Common myeloid progenitor, CD34-positive (primary cell): ENCODE data around the gene P2RY13.
A peak's percentile ranks its signal among the peaks of the same experiment; 100 is the strongest.

Source experiments
- CTCF ChIA-PET: fragments of 350-600 bp; sonication (Branson Sonifier 250); formaldehyde crosslinking; loops from one replicate; lab custom pipeline; 2021; ENCODE audit warnings: antibody characterized with exemption; lab: Charles Lee
- POLR2A ChIA-PET: fragments of 350-600 bp; sonication (Branson Sonifier 250); formaldehyde crosslinking; loops from one replicate; lab custom pipeline; 2021; ENCODE audit warnings: antibody characterized with exemption; lab: Charles Lee
- DNase-seq, 3 donors: peaks; one replicate each; pipeline versions ENCODE4 v3.0.0 to v3.0.0-alpha.2; 2013
- H3K27ac ChIP-seq, 2 experiments: 1 replicate in 1 of 2; 2 replicates in 1 of 2; pipeline ENCODE4 v1.7.0; 2013; ENCODE audit warnings: inconsistent platforms in 2 of 2, low read length in 2 of 2, mild to moderate bottlenecking in 2 of 2, low read depth in 1 of 2, moderate library complexity in 1 of 2; ENCODE audit not compliant: severe bottlenecking in 2 of 2, insufficient read depth in 1 of 2, poor library complexity in 1 of 2
- H3K27me3 ChIP-seq, 5 experiments: replicated peaks in 2 of 5; 1 replicate in 3 of 5; 2 replicates in 2 of 5; pipeline versions ENCODE4 v1.6.1 to v1.7.0; 2013; ENCODE audit warnings: low read length in 4 of 5, mild to moderate bottlenecking in 2 of 5, moderate library complexity in 2 of 5, inconsistent platforms in 1 of 5; ENCODE audit not compliant: insufficient read depth in 5 of 5, control insufficient read depth in 4 of 5
- H3K36me3 ChIP-seq, 4 experiments: 1 replicate in 2 of 4; 2 replicates in 2 of 4; pipeline versions ENCODE4 v1.6.1 to v1.7.0; 2013; ENCODE audit warnings: low read length in 3 of 4, control low read depth in 1 of 4, mild to moderate bottlenecking in 1 of 4; ENCODE audit not compliant: control insufficient read depth in 4 of 4, insufficient read depth in 4 of 4
- H3K4me1 ChIP-seq, 4 experiments: 1 replicate in 3 of 4; 2 replicates in 1 of 4; pipeline versions ENCODE4 v1.6.1 to v1.7.1; 2013; ENCODE audit warnings: low read length in 3 of 4, mild to moderate bottlenecking in 3 of 4, control low read depth in 1 of 4, inconsistent platforms in 1 of 4, moderate library complexity in 1 of 4; ENCODE audit not compliant: control insufficient read depth in 4 of 4, insufficient read depth in 4 of 4; ENCODE audit errors: control extremely low read depth in 1 of 4
- H3K4me3 ChIP-seq, 7 experiments: 1 replicate in 4 of 7; 2 replicates in 3 of 7; pipeline versions ENCODE4 v1.5.1 to v1.7.0; 2013; ENCODE audit warnings: mild to moderate bottlenecking in 7 of 7, low read length in 6 of 7, moderate library complexity in 6 of 7, inconsistent platforms in 2 of 7, low read depth in 2 of 7, control low read depth in 1 of 7; ENCODE audit not compliant: insufficient read depth in 4 of 7, control insufficient read depth in 1 of 7; ENCODE audit errors: extremely low read depth in 1 of 7
- H3K9me3 ChIP-seq, 5 experiments: 1 replicate in 4 of 5; 2 replicates in 1 of 5; pipeline versions ENCODE4 v1.6.1 to v1.7.1; 2013; ENCODE audit warnings: low read length in 4 of 5, mild to moderate bottlenecking in 2 of 5, inconsistent platforms in 1 of 5, low read depth in 1 of 5, moderate library complexity in 1 of 5; ENCODE audit not compliant: control insufficient read depth in 4 of 5, insufficient read depth in 2 of 5; ENCODE audit errors: control extremely low read depth in 1 of 5
- WGBS: methylation state at CpG from one replicate; pipeline ENCODE4 v1.1.5; 2013; ENCODE audit not compliant: insufficient coverage; 5-methylcytosine and 5-hydroxymethylcytosine counted together

P2RY13 gene

DNA sequence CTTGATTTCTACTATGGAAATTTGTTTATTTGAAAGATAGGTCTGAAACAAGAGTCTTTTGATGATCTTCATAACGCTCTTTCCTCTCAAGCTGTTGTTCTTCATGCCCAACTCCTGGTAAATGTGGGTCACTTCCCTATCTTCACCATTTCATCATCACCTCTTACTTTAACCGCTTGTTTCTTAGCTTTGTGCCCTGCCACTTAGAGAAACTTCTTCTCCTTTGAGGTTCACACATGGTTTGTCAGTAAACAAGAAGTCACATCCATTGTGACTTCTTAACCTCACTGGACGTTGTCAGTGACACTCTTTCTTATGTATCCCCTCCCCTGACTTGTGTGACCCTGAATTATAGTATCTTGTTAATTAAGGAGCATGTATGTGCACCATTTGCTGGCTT, 16.9 kb upstream of the P2RY13 start:
- CTCF ChIA-PET, result interaction anchor here (0.6 to 1.4 kb wide), 6 partner anchors 12 to 1117 kb away, joined by 3 to 4 read pairs (median 3); no protein-coding TSS in a partner anchor

DNA sequence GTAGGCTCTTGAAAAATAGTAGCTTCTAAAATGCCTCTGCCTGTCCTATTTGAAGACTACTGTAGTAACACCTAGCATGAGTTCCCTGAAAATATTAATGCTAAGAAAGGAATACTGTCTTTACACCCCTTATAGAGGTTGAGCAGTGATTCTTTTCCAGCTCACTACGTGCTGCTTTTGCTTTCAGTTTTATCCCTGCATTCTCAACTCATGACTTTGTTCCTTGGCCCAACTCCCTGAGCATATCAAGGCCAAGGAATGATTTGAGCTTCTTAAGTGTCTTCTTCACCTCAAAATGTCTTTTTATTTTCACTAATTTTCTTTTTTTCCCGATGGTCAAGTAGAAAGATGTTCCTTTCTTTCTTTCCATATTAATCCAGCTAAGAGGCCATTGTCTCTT, 16.5 kb upstream of the P2RY13 start:
- H3K36me3 ChIP-seq, result peaks cover 0 to 4% (median 2%) of the 10 kb centered on the region in 4 experiments
- H3K4me1 ChIP-seq, result peaks cover 13 to 38% (median 29%) of the 10 kb centered on the region in 4 experiments
- CTCF ChIA-PET, result interaction anchor here (0.6 to 1.4 kb wide), 5 partner anchors 12 to 1118 kb away, joined by 3 to 4 read pairs (median 3); no protein-coding TSS in a partner anchor
- peak overlapping the region in 1 of 2 experiments; percentile 14 for H3K27ac ChIP-seq
- H3K27me3 ChIP-seq, result no peaks in the 10 kb centered on the region
- peak in 2 of 3 donors; percentile 41 to 58 for DNase-seq
- WGBS, result 64% methylated on average over 2 of the region's 2 CpGs
- H3K4me3 ChIP-seq, result peak overlapping the region in 4 of 7 experiments; percentile 30 to 59 (median 44)
- no peaks in the 10 kb centered on the region for H3K9me3 ChIP-seq
- POLR2A ChIA-PET, result no interaction called here

More for the DNA sequence above, 16.9 kb upstream of the P2RY13 start:
- 85% methylated on average over 2 of the region's 3 CpGs for WGBS
- Histone ChIP-seq H3K27me3 (no peaks in the 10 kb centered on the region), H3K9me3 (no peaks in the 10 kb centered on the region), H3K27ac (peak overlapping the region in 1 of 2 experiments; percentile 53), H3K4me1 (peaks cover 16 to 39% (median 32%) of the 10 kb centered on the region in 4 experiments), H3K4me3 (peak overlapping the region in 3 of 7 experiments; percentile 3 to 59 (median 54)), H3K36me3 (peaks cover 0 to 4% (median 2%) of the 10 kb centered on the region in 4 experiments)
- POLR2A ChIA-PET, result no interaction called here
- DNase-seq, result peak in 2 of 3 donors; percentile 61 to 71

DNA sequence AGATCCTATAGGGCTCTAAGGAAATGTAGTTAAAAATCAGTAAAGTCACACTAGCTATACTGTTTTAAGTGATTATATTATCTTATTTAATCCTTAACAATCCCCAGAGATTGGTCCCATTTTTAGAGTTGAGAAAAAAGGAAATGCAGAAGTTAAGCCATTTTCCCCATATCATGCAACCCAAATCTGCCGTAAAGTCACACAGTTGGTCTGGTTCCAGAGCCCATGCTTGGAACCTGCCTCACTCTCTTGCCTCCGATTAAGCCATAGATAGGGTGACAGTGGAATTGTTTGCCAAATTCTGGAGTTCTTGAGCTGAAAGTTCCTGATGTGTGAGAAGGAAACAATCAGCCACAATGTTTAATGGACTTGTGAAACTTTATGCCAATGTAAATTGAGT, 2.3 kb upstream of the P2RY13 start:
- H3K27ac ChIP-seq, result no peak overlapping the region
- 100% methylated on average over 1 of the region's 2 CpGs for WGBS
- no peaks in the 10 kb centered on the region for H3K9me3 ChIP-seq
- H3K4me1 ChIP-seq, result peaks cover 20 to 45% (median 28%) of the 10 kb centered on the region in 4 experiments
- POLR2A ChIA-PET, result no interaction called here
- CTCF ChIA-PET, result interaction anchor here (0.7 to 1.4 kb wide), 2 partner anchors 12 to 15 kb away, joined by 3 to 4 read pairs; no protein-coding TSS in a partner anchor
- no peaks in the 10 kb centered on the region for H3K36me3 ChIP-seq
- H3K4me3 ChIP-seq, result no peak overlapping the region
- H3K27me3 ChIP-seq, result no peaks in the 10 kb centered on the region
- no peak for DNase-seq

DNA sequence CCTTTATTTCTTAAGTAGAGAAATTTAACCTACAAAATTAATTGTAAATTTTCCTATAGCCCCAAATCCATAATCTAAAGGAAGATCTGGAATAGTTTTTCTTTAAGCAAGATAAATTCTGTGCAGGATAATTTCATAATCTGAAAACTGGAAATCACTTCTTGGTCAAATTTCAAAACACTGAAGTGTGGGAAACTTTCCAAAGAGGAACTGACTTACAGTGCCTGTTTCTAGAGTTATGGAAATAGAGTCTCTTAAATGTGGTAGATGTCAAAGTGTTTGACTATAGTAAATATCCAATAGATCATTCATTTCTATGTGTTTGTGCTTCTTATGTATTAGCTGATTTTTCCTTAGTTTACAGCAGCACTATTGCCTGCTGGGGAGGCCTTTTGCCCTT, 1.6 kb upstream of the P2RY13 start:
- Histone ChIP-seq H3K27me3 (no peaks in the 10 kb centered on the region), H3K27ac (no peak overlapping the region), H3K9me3 (no peaks in the 10 kb centered on the region), H3K4me3 (peak overlapping the region in 1 of 7 experiments; percentile 47), H3K4me1 (peaks cover 20 to 45% (median 28%) of the 10 kb centered on the region in 4 experiments), H3K36me3 (no peaks in the 10 kb centered on the region)
- DNase-seq, result peak in 2 of 3 donors; percentile 40 to 42
- CTCF ChIA-PET, result interaction anchor here (1.4 kb wide), 1 partner anchor 15 kb away, joined by 3 read pairs; no protein-coding TSS in a partner anchor
- POLR2A ChIA-PET, result no interaction called here

DNA sequence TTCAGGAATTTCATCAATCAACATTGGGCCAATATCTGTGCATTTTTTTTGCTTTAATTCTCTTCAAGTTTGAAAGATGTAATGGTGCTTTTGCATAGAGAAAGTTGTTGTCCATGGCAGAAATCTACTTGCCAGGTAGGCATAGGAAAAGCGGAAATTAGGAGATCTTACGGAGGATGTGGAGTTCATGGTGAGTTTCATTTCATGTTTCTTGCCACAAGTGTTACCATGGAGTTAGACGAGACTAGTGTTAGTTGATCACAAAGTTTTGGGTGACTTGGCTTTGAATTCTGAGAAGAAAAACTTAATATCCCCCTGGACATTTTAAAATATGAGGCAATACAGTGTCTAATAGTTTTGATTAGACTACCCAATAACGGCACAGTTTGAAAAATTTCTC, 1.0 kb upstream of the P2RY13 start:
- ChIA-PET CTCF (no interaction called here), POLR2A (no interaction called here)
- no peaks in the 10 kb centered on the region for H3K36me3 ChIP-seq
- no CpG with 5 or more reads among the region's 4 CpGs for WGBS
- peak overlapping the region in 1 of 7 experiments; percentile 47 for H3K4me3 ChIP-seq
- H3K27ac ChIP-seq, result no peak overlapping the region
- H3K27me3 ChIP-seq, result no peaks in the 10 kb centered on the region
- no peaks in the 10 kb centered on the region for H3K9me3 ChIP-seq
- no peak for DNase-seq
- H3K4me1 ChIP-seq, result peaks cover 20 to 45% (median 28%) of the 10 kb centered on the region in 4 experiments

DNA sequence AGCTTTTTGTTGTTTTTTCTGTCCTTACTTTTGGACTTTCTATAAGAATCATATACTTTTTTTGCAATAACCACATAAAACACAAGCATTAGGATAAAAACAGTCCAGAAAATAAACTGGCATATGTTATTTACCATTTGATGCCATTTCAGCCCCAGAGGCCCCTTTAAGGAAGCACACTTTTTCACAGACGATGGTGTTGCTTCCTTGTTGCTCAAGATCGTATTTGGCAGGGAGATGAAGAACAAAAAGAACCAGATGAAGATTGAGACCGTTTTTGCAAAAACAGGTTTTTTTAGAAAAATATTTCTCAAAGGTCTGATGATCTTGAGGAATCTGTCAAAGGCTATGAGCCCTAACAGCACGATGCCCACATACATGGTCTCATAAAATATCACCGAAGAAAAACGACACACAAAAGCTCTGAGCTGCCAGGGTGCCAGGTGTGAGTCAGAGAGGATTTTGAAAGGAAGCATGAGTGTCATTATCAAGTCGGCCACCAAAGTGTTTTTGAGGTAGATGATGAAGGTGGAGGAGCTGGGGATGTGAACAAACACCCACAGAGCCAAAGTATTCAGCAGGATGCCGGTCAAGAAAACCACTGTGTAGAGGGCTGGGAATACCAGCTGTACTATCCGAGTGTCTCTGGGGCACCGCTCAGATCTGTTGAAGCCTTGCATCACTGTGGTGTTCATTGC, 902 bp downstream of the P2RY13 start:
- peak in 2 of 3 donors; percentile 76 to 84 for DNase-seq
- Histone ChIP-seq H3K27me3 (no peaks in the 10 kb centered on the region), H3K27ac (peak overlapping the region; percentile 10 to 67), H3K4me1 (peaks cover 23 to 54% (median 29%) of the 10 kb centered on the region in 4 experiments), H3K9me3 (no peaks in the 10 kb centered on the region), H3K4me3 (peak overlapping the region in 6 of 7 experiments; percentile 20 to 69 (median 42)), H3K36me3 (no peaks in the 10 kb centered on the region)
- ChIA-PET CTCF (interaction anchor here (0.6 to 1.5 kb wide), 9 partner anchors 10 to 1521 kb away, joined by 3 to 4 read pairs (median 3); partner anchors contain the start of gene GPR87), POLR2A (interaction anchor here (0.6 kb wide), 1 partner anchor 9 kb away, joined by 4 read pairs; no protein-coding TSS in a partner anchor)
- WGBS, result 8% methylated on average over 8 of the region's 10 CpGs
